Measurements from ENCODE around the gene CCBE1.
"Not testable (repeated sequence)": the region's sequence is repeated elsewhere in the genome, so short reads cannot be mapped to it uniquely, and the experiment has no call there.

CCBE1 gene

GRCh38 chr18:59546188-59546587, 151.0 kb downstream of the CCBE1 start:
- no peak for DNase-seq (ENCODE audit: low read depth in 4 of 4, low spot score in 1 of 4)

GRCh38 chr18:59540780-59541179, 156.4 kb downstream of the CCBE1 start:
- DNase-seq (ENCODE audit: low read depth in 4 of 4, low spot score in 1 of 4) = no peak

- DNase-seq (ENCODE audit: low read depth in 4 of 4, low spot score in 1 of 4) = no peak
Measured at GRCh38 chr18:59540346-59540745, 156.9 kb downstream of the CCBE1 start.

GRCh38 chr18:59539108-59539507, 158.1 kb downstream of the CCBE1 start:
- no peak for DNase-seq (ENCODE audit: low read depth in 4 of 4, low spot score in 1 of 4)

GRCh38 chr18:59537579-59537978, 159.6 kb downstream of the CCBE1 start:
- no peak for DNase-seq (ENCODE audit: low read depth in 4 of 4, low spot score in 1 of 4)

GRCh38 chr18:59536166-59536565, 161.1 kb downstream of the CCBE1 start:
- DNase-seq (ENCODE audit: low read depth in 4 of 4, low spot score in 1 of 4) = no peak

- DNase-seq (ENCODE audit: low read depth in 4 of 4, low spot score in 1 of 4) = no peak
Measured at GRCh38 chr18:59535055-59535454, 162.2 kb downstream of the CCBE1 start.

GRCh38 chr18:59528866-59529265, 168.4 kb downstream of the CCBE1 start:
- DNase-seq (ENCODE audit: low read depth in 4 of 4, low spot score in 1 of 4) = no peak

- DNase-seq (ENCODE audit: low read depth in 4 of 4, low spot score in 1 of 4) = no peak
Measured at GRCh38 chr18:59520562-59521355, 176.5 kb downstream of the CCBE1 start.

GRCh38 chr18:59518705-59519104, 178.5 kb downstream of the CCBE1 start:
- no peak for DNase-seq (ENCODE audit: low read depth in 4 of 4, low spot score in 1 of 4)

- no peak for DNase-seq (ENCODE audit: low read depth in 4 of 4, low spot score in 1 of 4)
Measured at GRCh38 chr18:59517446-59518165, 179.6 kb downstream of the CCBE1 start.

GRCh38 chr18:59516356-59517155, 180.7 kb downstream of the CCBE1 start:
- DNase-seq (ENCODE audit: low read depth in 4 of 4, low spot score in 1 of 4) = no peak

GRCh38 chr18:59515956-59516355, 181.3 kb downstream of the CCBE1 start:
- not testable (repeated sequence) for DNase-seq (ENCODE audit: low read depth in 4 of 4, low spot score in 1 of 4)

GRCh38 chr18:59515147-59515546, 182.1 kb downstream of the CCBE1 start:
- DNase-seq (ENCODE audit: low read depth in 4 of 4, low spot score in 1 of 4) = no peak

GRCh38 chr18:59514203-59514602, 183.0 kb downstream of the CCBE1 start:
- DNase-seq (ENCODE audit: low read depth in 4 of 4, low spot score in 1 of 4) = no peak

- DNase-seq (ENCODE audit: low read depth in 4 of 4, low spot score in 1 of 4) = no peak
Measured at GRCh38 chr18:59512025-59512755, 185.0 kb downstream of the CCBE1 start.

GRCh38 chr18:59509481-59510442, 187.5 kb downstream of the CCBE1 start:
- no peak for DNase-seq (ENCODE audit: low read depth in 4 of 4, low spot score in 1 of 4)

- DNase-seq (ENCODE audit: low read depth in 4 of 4, low spot score in 1 of 4) = no peak
Measured at GRCh38 chr18:59505356-59505755, 191.9 kb downstream of the CCBE1 start.

GRCh38 chr18:59502274-59503175, 194.7 kb downstream of the CCBE1 start:
- no peak for DNase-seq (ENCODE audit: low read depth in 4 of 4, low spot score in 1 of 4)
